NCI-H748 treated with DMSO at 0.1 percent for 48 hours (cell line): ENCODE measurements around the gene MAGEA12.
A peak's percentile ranks its signal among the peaks of the same experiment; 100 is the strongest.
"Not testable (repeated sequence)": the region's sequence is repeated elsewhere in the genome, so short reads cannot be mapped to it uniquely, and the experiment has no call there.

ENCODE experiments used
- DNase-seq: peaks from one replicate; lab custom pipeline; 2025; lab: John Stamatoyannopoulos, UW

The MAGEA12 gene

GRCh38 chrX:152733261-152733975, at the start of gene MAGEA12, which contains the start of gene CSAG1:
MAGEA12 (plus strand) TSS chrX:152733757; CDS start chrX:152736162, 2,405 bp downstream.
CSAG1 (minus strand) TSS chrX:152733721; CDS start chrX:152732460, 1,261 bp downstream.
- DNase-seq, result peak; percentile 54

- not testable (repeated sequence) for DNase-seq
Measured at GRCh38 chrX:152697952-152698931, 35.3 kb upstream of the MAGEA12 start, which contains the start of gene MAGEA3. MAGEA3 (plus strand) TSS chrX:152698794; CDS start chrX:152700833, 2,039 bp downstream.

- DNase-seq, result not testable (repeated sequence)
Measured at GRCh38 chrX:152700390-152700789, 33.2 kb upstream of the MAGEA12 start.

GRCh38 chrX:152706500-152706899, 27.1 kb upstream of the MAGEA12 start:
- not testable (repeated sequence) for DNase-seq

- not testable (repeated sequence) for DNase-seq
Measured at GRCh38 chrX:152709173-152709572, 24.4 kb upstream of the MAGEA12 start, which contains the start of gene CSAG2. CSAG2 (minus strand) TSS chrX:152709273; CDS start chrX:152709112, 161 bp downstream.

GRCh38 chrX:152713195-152713594, 20.4 kb upstream of the MAGEA12 start:
- DNase-seq, result not testable (repeated sequence)

- not testable (repeated sequence) for DNase-seq
Measured at GRCh38 chrX:152713815-152714787, 19.5 kb upstream of the MAGEA12 start, which contains the start of gene MAGEA2B. MAGEA2B (plus strand) TSS chrX:152714628; CDS start chrX:152717107, 2,479 bp downstream.

- no peak for DNase-seq
Measured at GRCh38 chrX:152725409-152725808, 8.1 kb upstream of the MAGEA12 start.

- DNase-seq, result not testable (repeated sequence)
Measured at GRCh38 chrX:152734143-152734858, 744 bp downstream of the MAGEA12 start.

- no peak for DNase-seq
Measured at GRCh38 chrX:152735101-152735500, 1.5 kb downstream of the MAGEA12 start.

GRCh38 chrX:152735860-152736511, 2.4 kb downstream of the MAGEA12 start:
- no peak for DNase-seq

- not testable (repeated sequence) for DNase-seq
Measured at GRCh38 chrX:152736528-152736927, 3.0 kb downstream of the MAGEA12 start.

GRCh38 chrX:152738560-152738959, 5.0 kb downstream of the MAGEA12 start:
- no peak for DNase-seq

GRCh38 chrX:152753686-152754650, 20.4 kb downstream of the MAGEA12 start, which contains the start of gene MAGEA2:
MAGEA2 (minus strand) TSS chrX:152753842; CDS start chrX:152751363, 2,479 bp downstream.
- DNase-seq, result not testable (repeated sequence)

- not testable (repeated sequence) for DNase-seq
Measured at GRCh38 chrX:152754871-152755270, 21.3 kb downstream of the MAGEA12 start.

GRCh38 chrX:152758918-152759317, 25.4 kb downstream of the MAGEA12 start, which contains the start of gene CSAG3:
CSAG3 (plus strand) TSS chrX:152759218.
- DNase-seq, result not testable (repeated sequence)

GRCh38 chrX:152759544-152759943, 26.0 kb downstream of the MAGEA12 start:
- not testable (repeated sequence) for DNase-seq

GRCh38 chrX:152761582-152761981, 28.0 kb downstream of the MAGEA12 start:
- DNase-seq, result not testable (repeated sequence)
